NAMALWA (cell line): ENCODE measurements around the gene OTOP3.
A peak's percentile ranks its signal among the peaks of the same experiment; 100 is the strongest.

Source experiments
- DNase-seq: peaks from one replicate; pipeline ENCODE4 v3.0.0-alpha.2; 2015; ENCODE audit warnings: low spot score

Gene OTOP3

DNA sequence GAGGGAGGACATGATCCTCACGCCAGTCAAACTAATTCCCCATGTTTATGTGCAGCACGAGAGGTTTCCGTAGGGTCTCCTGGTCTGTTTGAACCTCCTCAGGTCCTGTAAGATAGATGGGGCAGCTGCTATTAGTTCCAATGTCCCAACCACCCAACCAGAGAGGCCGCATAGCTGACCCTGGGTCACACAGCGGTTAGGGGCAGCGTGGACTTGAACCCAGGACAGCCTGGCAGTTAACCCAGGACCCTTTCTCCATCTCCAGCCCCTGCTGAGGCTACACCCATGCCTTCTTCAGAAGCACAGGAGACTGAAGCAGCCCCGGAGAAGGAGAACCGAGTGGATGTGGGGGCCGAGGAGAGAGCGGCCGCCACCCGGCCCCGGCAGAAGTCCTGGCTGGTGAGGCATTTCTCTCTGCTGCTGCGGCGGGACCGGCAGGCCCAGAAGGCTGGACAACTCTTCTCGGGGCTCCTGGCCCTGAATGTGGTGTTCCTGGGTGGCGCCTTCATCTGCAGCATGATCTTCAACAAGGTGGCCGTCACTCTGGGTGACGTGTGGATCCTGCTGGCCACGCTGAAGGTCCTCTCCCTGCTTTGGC is 5.5 kb downstream of the OTOP3 start:
- DNase-seq = no peak

- no peak for DNase-seq
Observed at GRCh38 chr17:74943808-74944522, 8.3 kb downstream of the OTOP3 start.

- no peak for DNase-seq
Observed at GRCh38 chr17:74945543-74945942, 9.8 kb downstream of the OTOP3 start.

DNA sequence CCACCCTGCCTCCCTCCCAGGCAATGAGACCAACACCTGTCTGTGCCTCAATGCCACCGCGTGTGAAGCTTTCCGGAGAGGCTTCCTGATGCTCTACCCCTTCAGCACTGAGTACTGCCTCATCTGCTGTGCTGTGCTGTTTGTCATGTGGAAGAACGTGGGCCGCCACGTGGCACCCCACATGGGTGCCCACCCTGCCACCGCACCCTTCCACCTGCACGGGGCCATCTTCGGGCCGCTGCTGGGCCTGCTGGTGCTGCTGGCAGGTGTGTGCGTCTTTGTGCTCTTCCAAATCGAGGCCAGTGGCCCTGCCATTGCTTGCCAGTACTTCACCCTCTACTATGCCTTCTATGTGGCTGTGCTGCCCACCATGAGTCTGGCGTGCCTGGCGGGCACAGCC is 10.9 kb downstream of the OTOP3 start:
- DNase-seq = no peak

GRCh38 chr17:74947041-74947754 is 11.5 kb downstream of the OTOP3 start:
- DNase-seq = no peak

GRCh38 chr17:74949455-74950115 is 13.9 kb downstream of the OTOP3 start:
- no peak for DNase-seq

DNA sequence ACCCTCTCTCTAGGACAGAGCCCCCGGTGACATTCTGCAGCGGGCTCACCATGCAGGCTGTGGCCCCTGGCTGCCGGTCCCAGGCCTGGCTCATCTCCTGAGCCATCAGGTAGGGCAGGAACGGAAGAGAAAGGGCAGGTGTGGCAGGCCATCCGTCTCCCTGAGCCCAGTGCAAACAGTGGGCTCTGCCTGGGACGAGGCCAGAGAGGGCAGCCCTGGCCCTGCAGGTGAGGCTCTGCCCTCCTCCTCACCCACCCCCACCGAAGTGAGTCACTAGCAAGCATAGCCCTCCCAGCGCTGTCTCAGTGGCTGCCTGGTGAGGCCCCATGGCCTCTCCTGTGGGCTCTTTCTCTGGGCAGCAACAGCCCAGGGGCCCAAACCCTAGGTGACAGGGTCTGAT is 14.5 kb downstream of the OTOP3 start:
- DNase-seq = no peak

DNA sequence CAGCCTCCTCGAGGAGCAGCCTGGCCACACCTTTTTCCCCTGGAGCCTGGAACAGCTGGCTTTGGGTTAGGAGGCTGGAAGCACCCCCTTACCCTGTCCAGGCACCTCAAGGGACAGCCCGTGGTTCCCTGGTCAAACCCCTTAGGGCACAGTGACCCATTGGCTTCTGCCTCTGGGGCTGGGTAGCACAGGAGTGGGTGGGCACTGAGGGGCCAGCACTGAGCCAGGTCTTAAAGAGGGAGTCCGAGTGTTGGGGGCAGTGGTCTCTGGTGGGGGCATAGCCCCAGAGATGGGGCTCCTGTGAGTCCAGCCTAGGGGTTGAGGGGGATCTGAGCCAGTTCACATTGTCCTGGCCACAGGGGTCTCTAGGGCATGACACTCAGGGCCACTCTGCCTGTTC is 15.4 kb downstream of the OTOP3 start:
- DNase-seq = no peak

GRCh38 chr17:74951680-74952421 is 16.2 kb downstream of the OTOP3 start:
- DNase-seq = no peak

- DNase-seq = no peak
Observed at GRCh38 chr17:74952431-74953133, 16.9 kb downstream of the OTOP3 start.

DNA sequence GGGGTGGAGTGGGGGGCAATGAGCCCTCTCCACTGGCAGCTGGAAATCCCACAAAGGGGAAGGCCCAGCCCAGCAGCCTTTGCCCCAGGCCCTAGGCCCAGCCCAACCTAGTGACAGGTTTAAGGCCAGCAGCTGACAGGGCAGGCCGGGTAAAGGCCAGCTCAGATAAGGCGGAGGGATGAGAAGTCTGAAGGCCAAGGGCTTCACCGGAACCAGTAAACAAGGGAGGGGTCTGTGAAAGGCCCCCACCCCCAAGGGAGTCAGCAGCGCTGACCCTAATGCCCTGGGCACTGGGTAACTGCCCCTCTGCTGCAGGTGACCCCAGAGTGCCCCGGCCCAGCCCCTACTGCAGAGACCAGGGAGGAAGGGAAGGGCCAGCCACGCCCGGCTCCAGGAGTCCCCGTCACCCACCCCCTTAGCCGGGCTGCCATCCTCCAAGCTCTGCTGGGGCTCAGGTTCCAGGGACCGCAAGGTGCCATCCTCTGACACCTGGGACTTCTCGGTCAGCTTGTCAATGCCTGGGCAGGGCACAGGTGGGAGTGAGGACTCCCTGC is 17.5 kb downstream of the OTOP3 start:
- no peak for DNase-seq

- DNase-seq = no peak
Observed at GRCh38 chr17:74954115-74954514, 18.4 kb downstream of the OTOP3 start.

GRCh38 chr17:74954665-74955421 is 19.1 kb downstream of the OTOP3 start:
- no peak for DNase-seq

DNA sequence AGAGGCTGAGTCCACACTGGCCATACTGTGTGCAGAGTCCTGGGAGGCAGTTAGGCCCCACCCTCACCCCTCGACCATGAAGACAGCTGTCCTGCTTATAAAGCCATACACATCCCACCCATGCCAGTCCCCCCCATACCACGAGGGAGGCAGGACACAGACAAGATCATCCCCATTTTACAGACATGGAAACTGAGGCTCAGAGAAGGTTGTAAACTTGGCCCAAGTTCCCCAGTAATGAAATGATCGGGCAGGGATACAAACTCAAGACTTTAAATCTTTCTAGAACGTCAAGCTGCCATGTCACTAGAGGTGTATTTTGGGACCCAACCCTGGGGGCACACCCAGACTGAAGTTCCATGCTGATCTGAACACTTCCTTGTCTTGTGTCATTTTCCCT is 20.4 kb downstream of the OTOP3 start:
- no peak for DNase-seq

- DNase-seq = peak; percentile 80
Observed at GRCh38 chr17:74957935-74958740, 22.4 kb downstream of the OTOP3 start.

- no peak for DNase-seq
Observed at GRCh38 chr17:74959826-74960515, 24.3 kb downstream of the OTOP3 start.

GRCh38 chr17:74960570-74961342 is 25.1 kb downstream of the OTOP3 start:
- DNase-seq = peak; percentile 87
